HG03025 (cell line): ENCODE results near the gene PHB1.

Experiments used
- ATAC-seq: cut with Tn5 transposase; IDR thresholded peaks from one replicate; pipeline ENCODE4 v1.9.1; 2021; ENCODE audit warnings: mild to moderate bottlenecking, moderate library complexity; ENCODE audit not compliant: unreplicated experiment, low FRiP score

PHB1 gene

GRCh38 chr17:49357516-49357915 is 57.2 kb downstream of the PHB1 start:
- no peak for ATAC-seq

DNA sequence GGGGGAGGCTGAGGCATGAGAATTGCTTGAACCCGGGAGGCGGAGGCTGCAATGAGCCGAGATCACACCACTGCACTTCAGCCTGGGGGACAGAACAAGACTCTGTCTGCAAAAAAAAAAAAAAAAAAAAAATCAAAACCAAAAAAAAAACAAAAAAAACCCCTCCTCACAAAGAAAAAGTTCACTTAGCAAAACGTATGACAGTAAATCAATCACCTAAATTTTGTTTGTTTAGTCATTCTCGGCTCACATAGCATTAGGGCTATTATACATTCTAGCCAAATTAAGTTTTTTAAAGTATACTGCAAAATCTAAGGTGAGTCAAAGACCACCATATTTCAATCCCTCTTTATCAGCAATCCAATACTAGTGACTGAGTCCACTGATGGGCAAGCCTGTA is 58.4 kb downstream of the PHB1 start:
- no peak for ATAC-seq
